Effector memory CD4-positive, alpha-beta T cell (primary cell): ENCODE results near the gene RTL10.

ENCODE experiments used
- DNase-seq, 3 donors: peaks; one replicate each; pipeline ENCODE4 v3.0.0-alpha.2; 2020
- H3K27ac ChIP-seq: 2 replicates; pipeline ENCODE4 v1.7.0; 2013; ENCODE audit warnings: mild to moderate bottlenecking, low read length, moderate library complexity; ENCODE audit not compliant: insufficient read depth, poor library complexity, severe bottlenecking
- H3K27me3 ChIP-seq: replicated peaks from 2 replicates; pipeline ENCODE4 v1.7.0; 2013; ENCODE audit warnings: mild to moderate bottlenecking, low read length; ENCODE audit not compliant: insufficient read depth, control insufficient read depth, poor library complexity, severe bottlenecking
- H3K36me3 ChIP-seq: 2 replicates; pipeline ENCODE4 v1.7.0; 2013; ENCODE audit warnings: mild to moderate bottlenecking, low read length, moderate library complexity; ENCODE audit not compliant: control insufficient read depth, insufficient read depth
- H3K4me1 ChIP-seq: 2 replicates; pipeline ENCODE4 v1.7.0; 2013; ENCODE audit warnings: low read length, mild to moderate bottlenecking; ENCODE audit not compliant: control insufficient read depth, insufficient read depth, poor library complexity, severe bottlenecking
- H3K4me3 ChIP-seq: 2 replicates; pipeline ENCODE4 v1.7.0; 2013; ENCODE audit warnings: low read length, low read depth, mild to moderate bottlenecking; ENCODE audit not compliant: insufficient read depth, poor library complexity, severe bottlenecking
- H3K9me3 ChIP-seq: 2 replicates; pipeline ENCODE4 v1.7.0; 2013; ENCODE audit warnings: mild to moderate bottlenecking, low read length, moderate library complexity; ENCODE audit not compliant: control insufficient read depth

The RTL10 gene

GRCh38 chr22:19843857-19844376, 10.8 kb downstream of the RTL10 start:
- no peak for DNase-seq
- no peak overlapping the region for H3K4me3 ChIP-seq
- no peaks in the 10 kb centered on the region for H3K27me3 ChIP-seq
- peaks cover 7% of the 10 kb centered on the region for H3K4me1 ChIP-seq
- no peak overlapping the region for H3K27ac ChIP-seq
- H3K9me3 ChIP-seq = no peaks in the 10 kb centered on the region
- H3K36me3 ChIP-seq = no peaks in the 10 kb centered on the region

DNA sequence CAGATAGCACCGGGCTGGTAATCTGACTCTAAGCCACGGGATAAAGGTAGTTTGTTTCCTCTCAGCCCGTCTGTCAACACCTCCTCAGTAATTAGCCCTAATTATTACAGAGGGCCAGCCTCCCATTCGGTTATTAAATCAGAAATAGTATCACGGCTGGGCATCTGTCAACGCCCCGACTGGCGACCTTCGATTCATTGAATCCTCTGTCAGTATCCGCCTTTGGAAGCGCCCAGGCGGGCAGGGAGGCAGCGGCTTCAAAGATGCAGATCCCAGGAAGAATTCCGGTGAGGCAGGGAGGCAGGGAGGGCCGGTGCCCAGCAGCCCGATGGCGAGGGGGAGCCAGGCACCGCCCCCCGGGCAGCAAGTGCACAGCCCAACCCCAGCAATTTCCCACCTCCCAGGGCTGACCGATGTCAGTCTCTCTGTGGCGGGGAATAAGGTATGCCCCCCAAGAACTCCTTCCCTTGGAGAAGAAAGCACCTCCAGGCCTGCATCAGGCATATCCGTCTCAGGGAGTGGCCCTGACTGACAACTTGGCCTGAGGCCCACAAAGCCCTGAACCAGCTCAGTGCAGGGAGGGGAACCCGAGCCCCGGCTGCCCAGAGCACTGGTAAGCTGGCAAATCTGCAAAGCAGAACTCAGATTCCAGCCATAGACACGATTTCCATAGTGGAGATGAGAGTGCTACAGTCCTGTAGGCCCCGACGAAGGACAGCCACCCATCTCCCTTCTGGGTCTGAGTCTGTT, 11.4 kb downstream of the RTL10 start:
- no peaks in the 10 kb centered on the region for H3K27me3 ChIP-seq
- no peaks in the 10 kb centered on the region for H3K9me3 ChIP-seq
- DNase-seq = no peak
- no peak overlapping the region for H3K4me3 ChIP-seq
- peaks cover 7% of the 10 kb centered on the region for H3K4me1 ChIP-seq
- no peaks in the 10 kb centered on the region for H3K36me3 ChIP-seq
- no peak overlapping the region for H3K27ac ChIP-seq

DNA sequence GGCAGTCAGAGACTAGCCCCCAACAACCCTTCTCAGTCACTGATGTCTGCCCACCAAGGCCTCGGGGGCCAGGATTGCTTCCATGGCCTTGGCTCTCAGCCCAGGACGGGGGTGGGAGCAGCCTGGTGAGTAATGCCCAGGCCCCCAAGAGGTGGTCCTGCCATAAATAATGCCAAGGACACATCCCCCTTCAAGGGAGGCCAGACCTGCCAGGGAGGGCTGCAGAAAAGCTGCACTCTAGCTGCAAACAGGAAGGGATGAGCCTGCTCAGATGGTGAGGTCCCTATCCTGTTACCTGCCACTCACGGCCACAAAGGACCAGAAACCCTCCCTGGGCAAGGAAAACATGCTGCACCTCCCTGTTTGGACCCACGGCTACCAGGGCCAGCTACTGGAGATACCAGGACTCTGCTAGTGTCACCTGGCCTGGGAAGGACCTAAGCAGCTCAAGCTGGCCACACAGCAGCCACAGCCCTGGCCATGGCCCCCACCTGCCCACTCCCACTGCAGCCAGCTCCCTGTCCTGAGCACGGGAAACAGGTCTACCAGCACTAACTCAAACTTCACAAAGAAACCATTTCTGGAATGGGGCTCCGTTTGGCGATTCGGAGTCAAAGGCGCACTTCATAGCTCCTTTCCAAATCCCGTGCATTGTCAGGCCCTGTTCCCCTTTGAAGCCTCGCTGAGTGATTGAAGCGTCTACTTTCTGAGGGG, 12.1 kb downstream of the RTL10 start:
- Histone ChIP-seq H3K9me3 (no peaks in the 10 kb centered on the region), H3K36me3 (no peaks in the 10 kb centered on the region), H3K4me1 (peaks cover 7% of the 10 kb centered on the region), H3K4me3 (no peak overlapping the region), H3K27me3 (no peaks in the 10 kb centered on the region), H3K27ac (no peak overlapping the region)
- DNase-seq = no peak

DNA sequence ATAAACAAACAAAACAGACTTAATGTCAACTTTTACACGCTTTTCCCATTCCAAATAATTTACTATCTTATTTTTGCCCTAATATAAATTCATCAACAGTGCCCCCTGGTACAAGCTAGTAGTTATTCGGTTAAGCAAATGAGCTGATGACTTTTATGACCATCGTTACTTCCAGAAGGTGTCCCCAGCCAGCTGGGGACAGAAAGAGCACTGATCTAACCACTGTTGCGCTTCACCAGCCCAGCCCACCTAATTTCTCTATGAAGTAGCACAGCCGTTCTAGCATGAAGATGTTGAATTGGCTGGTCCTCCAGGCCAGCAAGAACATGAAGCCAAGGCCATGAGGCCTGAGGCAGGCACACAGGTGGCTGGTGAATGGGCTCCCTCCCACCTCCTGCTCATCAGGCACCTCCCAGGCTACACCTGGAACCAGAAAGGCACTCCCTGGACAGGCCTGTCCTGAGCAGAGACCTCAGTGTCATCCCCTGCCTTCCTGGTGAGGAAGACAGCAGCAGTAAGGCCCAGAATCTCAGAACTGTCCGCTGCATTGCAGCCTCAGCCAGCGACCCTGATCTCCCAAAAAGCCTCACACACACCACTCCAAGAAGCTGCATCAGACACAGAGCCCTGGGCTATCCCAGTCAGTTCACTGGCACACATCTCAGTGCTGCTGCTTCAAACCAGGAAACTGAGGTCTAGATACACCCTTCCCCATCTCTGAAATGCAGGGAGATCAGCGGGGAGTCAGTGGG, 12.9 kb downstream of the RTL10 start:
- no peaks in the 10 kb centered on the region for H3K9me3 ChIP-seq
- no peak overlapping the region for H3K27ac ChIP-seq
- H3K27me3 ChIP-seq = no peaks in the 10 kb centered on the region
- H3K36me3 ChIP-seq = no peaks in the 10 kb centered on the region
- no peak overlapping the region for H3K4me3 ChIP-seq
- H3K4me1 ChIP-seq = peaks cover 7% of the 10 kb centered on the region
- no peak for DNase-seq

GRCh38 chr22:19840955-19841640, 13.6 kb downstream of the RTL10 start:
- Histone ChIP-seq H3K27ac (no peak overlapping the region), H3K4me3 (no peak overlapping the region), H3K9me3 (no peaks in the 10 kb centered on the region), H3K36me3 (no peaks in the 10 kb centered on the region), H3K27me3 (no peaks in the 10 kb centered on the region), H3K4me1 (peaks cover 7% of the 10 kb centered on the region)
- no peak for DNase-seq

DNA sequence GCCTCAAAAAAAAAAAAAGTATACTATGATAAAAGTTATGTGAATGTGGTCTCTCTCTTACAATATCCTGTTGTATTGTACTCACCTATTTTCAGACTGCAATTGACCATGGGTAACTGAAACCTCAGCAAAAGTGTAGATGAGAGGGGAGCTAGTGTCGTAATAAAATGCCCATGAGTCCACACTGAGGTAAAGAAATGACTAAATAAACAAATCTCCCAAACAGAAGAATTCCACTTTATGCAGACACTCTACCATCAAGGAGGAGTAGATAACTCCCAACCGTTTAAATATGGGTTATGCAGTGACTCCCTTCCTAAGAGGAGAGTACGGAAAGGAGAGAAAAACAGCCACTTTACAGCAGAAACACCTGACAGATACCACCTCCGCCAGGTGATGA, 14.6 kb downstream of the RTL10 start:
- no peaks in the 10 kb centered on the region for H3K9me3 ChIP-seq
- DNase-seq = no peak
- H3K36me3 ChIP-seq = no peaks in the 10 kb centered on the region
- H3K27me3 ChIP-seq = no peaks in the 10 kb centered on the region
- no peak overlapping the region for H3K27ac ChIP-seq
- H3K4me3 ChIP-seq = no peak overlapping the region
- peaks cover 5% of the 10 kb centered on the region for H3K4me1 ChIP-seq

DNA sequence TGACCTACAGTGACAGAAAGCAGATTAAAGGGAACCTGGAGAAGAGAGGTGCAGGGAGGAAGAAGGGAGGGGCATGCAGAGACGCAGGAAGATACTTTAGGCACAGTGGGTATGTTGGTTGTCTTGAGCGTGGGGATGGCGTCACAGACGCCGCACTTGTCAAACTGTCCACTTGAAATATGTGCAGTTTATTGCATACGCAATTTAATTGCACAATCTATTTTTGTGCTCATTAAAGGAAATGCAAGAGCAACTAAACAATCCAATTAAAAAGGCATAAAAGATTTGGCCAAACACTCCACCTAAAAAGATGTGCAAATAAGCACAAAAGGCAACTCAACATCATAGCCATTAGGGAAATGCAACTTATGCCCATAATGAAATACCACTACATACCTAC, 16.8 kb downstream of the RTL10 start:
- DNase-seq = no peak
- H3K36me3 ChIP-seq = no peaks in the 10 kb centered on the region
- H3K4me3 ChIP-seq = no peak overlapping the region
- H3K4me1 ChIP-seq = no peaks in the 10 kb centered on the region
- no peaks in the 10 kb centered on the region for H3K27me3 ChIP-seq
- no peaks in the 10 kb centered on the region for H3K9me3 ChIP-seq
- H3K27ac ChIP-seq = no peak overlapping the region

GRCh38 chr22:19836512-19836911, 18.2 kb downstream of the RTL10 start:
- Histone ChIP-seq H3K27ac (no peak overlapping the region), H3K4me1 (no peaks in the 10 kb centered on the region), H3K27me3 (no peaks in the 10 kb centered on the region), H3K9me3 (no peaks in the 10 kb centered on the region), H3K36me3 (no peaks in the 10 kb centered on the region), H3K4me3 (no peak overlapping the region)
- DNase-seq = no peak

DNA sequence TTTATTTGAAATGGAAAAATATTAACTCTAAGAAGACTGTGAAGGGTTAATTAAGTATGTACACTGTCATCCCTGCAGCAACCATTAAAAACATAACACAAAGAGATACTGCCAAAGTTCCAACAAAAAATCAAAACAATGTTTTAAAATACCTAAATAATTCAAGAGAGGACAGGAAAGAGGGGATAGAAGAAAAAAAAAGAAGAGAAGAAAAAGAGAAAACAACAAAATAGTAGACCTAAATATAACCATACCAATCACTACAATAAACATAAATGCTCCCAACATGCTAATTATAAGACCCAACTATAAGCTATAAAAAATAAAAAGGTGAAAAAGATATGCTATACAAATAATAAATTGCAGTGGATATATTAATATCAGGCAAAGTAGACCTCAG, 20.1 kb downstream of the RTL10 start:
- no peaks in the 10 kb centered on the region for H3K27me3 ChIP-seq
- H3K9me3 ChIP-seq = no peaks in the 10 kb centered on the region
- H3K4me1 ChIP-seq = no peaks in the 10 kb centered on the region
- H3K36me3 ChIP-seq = no peaks in the 10 kb centered on the region
- no peak for DNase-seq
- H3K4me3 ChIP-seq = no peak overlapping the region
- H3K27ac ChIP-seq = no peak overlapping the region
